NCI-H345 treated with DMSO at 0.1 percent for 48 hours (cell line): ENCODE results near the gene LHX4.

Experiments
- DNase-seq: peaks from one replicate; lab custom pipeline; 2025; ENCODE audit not compliant: unreplicated experiment; lab: John Stamatoyannopoulos, UW

LHX4 gene

DNA sequence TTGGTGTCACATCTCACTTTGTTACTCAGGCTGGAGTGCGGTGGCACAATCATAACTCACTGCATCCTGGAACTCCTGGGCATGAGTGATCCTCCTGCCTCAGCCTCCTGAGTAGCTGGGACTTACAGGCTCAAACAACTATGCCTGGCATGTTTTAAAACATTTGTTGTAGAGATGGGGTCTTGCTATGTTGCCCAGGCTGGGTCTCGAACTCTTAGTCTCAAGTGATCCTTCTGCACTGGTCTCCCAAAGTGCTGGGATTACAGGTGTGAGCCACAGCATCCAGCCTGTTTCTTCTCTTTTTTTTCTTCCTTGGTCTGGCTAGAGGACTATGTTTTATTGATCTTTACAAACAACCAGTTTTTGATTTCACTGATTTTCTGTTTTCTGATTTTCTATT, 64.6 kb downstream of the LHX4 start:
- no peak for DNase-seq

DNA sequence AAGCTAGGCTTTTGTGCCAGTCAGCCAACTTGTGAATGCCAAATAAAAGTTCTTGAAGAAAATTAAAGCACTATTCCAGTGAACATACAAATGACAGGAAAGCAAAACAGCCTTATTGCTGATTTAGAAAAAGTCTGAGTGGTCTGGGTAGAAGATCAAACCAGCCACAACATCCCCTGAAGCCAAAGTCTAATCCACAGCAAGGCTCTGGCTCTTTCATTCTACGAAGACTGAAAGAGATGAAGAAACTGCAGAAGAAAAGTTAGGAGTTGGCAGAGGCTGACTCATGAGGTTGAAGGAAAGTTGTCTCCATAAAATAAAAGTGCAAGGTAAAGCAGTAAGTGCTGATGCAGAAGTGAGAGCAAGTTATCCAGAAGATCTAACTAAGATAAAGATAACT, 65.9 kb downstream of the LHX4 start:
- DNase-seq: no peak

DNA sequence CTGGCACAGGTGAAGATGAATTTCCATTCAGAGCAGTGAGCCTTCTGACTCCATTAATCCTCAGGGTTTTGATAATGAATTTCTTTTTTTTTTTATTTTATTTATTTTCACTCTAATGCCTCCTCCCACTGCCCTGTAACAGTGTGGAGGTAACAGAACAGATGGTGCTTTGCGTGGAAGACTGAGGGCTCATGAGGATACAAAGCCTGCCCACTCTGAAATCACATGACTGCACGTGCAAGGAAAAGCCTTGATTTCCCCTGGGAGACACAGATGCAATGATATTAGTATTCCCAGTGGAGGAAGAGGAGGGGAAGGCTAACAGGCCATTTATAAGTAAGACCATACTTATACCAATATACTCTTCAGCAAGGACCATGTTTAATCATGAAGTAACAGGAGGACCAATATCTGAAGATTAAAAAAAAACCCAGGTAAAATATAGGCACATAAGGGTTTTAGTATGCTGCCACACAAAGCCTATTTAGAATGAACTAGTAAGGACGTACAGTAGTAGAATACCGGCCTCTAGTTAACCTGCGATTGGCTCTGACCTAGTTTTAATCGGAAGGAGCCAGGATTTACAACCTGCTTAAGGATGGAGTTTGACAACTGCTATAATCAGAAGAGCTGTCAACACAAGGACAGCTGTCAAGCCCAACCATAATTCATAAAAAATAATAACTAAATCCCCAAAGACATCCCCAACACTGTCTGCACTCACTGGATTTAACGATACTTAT, 69.6 kb downstream of the LHX4 start:
- no peak for DNase-seq

DNA sequence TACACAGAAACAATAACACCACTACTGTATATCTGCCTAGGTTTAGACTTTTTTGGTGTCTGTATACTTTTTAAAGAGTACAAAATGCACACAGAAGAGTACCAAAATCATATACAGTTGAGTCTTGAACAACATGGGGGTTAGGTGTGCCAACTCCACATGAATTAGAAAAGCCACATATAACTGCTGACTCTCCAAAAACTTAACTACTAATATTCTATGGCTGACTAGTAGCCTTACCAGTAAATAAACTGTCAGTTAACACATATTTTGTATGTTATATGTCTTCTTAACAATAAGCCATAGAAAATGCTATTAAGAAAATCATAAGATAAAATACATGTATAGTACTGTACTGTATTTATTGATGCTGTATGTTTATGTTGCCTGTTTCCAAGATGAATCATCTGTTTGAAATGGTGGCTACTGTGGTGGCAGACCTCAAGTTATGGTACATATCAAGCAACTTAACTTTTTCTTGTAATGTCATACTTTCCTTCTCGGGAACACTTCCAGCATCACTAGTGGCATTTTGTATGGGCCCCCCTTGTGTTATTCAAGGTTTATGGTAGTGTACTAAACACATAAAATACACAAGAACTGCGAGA, 71.2 kb downstream of the LHX4 start:
- DNase-seq: no peak

DNA sequence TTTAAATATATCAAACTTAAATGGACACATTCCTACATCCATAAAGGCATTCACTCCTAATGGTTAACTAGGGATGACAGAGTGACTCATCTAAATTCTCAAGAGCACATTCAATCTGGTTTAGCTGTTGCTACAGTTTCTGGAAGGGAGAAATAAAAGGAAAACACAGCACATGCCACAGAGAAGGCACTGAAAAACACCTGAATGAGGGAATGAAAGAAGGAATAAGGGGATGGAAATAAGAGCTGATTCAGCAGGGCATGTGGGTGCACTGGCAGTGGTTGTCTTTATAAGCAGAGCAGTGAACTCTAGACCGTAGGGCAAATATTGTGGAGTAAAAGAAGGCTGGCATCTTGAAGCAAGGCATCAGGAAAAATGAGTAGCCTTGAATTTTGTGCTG, 79.3 kb downstream of the LHX4 start:
- DNase-seq: no peak

DNA sequence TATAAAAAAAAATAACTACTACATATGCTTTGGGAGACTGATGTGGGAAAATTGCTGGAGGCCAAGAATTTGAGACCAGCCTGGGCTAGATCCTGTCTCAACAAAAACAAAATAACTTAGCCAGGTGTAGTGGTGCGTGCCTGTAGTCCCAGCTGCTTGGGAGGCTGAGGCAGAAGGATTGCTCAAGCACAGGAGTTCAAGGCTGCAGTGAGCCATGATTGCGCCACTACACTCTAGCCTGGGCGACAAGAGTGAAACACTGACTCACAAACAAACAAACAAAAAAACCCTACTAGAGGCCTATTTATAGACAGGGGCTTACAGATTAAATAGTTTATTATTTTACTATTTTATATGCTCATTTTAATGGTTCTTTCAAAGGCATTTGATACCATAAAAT, 80.0 kb downstream of the LHX4 start:
- DNase-seq: no peak

DNA sequence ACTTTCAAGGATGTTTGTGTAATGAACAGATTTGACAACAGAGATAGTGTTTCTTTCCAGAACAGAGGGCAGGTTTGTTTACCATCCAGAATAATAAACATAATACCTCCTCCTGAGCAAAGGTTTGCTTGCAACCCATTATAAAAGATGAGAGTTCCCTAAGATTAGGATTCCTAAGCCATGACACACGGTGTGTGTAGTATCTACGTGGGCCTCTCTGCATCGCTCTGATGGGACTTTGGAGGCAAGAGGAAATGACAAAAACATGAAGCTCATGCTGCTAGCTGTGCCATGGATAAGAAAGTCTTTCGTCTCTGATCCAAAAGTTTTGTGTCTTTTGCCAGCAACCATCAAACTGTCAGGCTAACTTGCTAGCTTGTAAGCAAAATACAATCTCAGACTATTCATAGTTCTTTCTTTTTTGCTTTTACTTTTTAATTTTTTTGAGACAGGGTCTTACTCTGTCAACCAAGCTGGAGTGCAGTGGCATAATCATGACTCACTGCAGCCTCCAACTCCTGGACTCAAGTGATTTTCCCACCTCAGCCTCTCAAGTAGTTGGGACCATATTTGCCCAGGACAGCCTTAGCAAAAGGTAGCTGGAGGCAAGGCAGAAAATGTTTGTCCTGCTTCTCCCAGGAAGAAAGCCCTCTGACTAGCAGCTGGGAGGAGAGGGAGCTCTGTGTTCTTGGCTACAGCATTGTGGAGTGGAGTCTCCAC, 81.1 kb downstream of the LHX4 start:
- no peak for DNase-seq

DNA sequence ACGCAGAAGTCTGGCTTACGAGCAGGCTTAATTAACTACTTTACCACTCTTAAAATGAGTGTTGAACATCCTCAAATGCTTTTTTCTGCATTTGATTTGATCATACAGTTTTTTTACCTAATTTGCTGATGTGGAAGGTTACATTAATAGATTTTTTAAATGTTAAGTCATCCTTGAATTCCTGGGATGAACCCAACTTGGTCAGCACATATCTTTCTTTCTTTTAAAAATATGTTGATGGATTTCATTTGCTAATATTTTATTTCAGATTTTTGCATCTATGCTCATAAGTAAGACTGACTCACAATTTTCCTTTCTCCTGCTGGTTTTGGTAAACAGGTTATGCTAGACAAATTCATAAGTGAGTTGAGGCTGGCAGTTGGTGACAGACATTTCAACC, 82.9 kb downstream of the LHX4 start:
- no peak for DNase-seq

DNA sequence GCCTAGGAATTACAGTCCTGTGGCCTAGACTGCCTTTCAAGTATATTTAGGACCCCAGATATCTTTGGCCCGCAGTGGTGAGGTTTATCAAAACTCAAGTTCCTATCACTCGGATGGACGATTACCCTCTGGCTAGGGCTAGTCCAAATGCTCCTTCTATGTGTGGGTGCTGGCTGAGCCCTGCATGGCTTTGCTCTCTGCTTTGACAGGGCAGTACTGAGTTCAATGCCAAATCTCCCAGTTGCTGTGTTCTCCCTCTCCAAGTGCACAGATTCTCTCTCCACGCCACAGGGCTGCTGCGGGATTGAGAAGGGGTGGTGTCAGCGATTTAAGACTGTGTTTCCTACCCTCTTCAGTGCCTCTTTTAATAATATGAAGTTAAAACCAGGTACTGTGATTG, 97.0 kb downstream of the LHX4 start:
- DNase-seq: no peak
